Activated T-helper 1 cell treated with anti-CD3 and anti-CD28 coated beads, Interleukin-12 subunit alpha, Interleukin-12 subunit beta, Interleukin-2, Interleukin-4 antibody, amounts not matched to agents 30 ng/mL and 10 ng/mL and 1 ng/mL, durations not matched to agents 14 hours and 24 hours and 36 hours (primary cell): Measurements from ENCODE around the gene TDRD1. TPM values are rescaled to one million over a fixed set of nuclear protein-coding genes. Genes with fewer than 3 reads are reported as not detected.
A peak's percentile ranks its signal among the peaks of the same experiment; 100 is the strongest.

Source experiments
- DNase-seq: peaks from one replicate; pipeline ENCODE4 v3.0.0; 2021; ENCODE audit warnings: low spot score
- H3K27ac Mint-ChIP-seq: one replicate; pipeline ENCODE4 v1.8.0; 2021; ENCODE audit warnings: mild to moderate bottlenecking, mixed read lengths
- H3K27me3 Mint-ChIP-seq: one replicate; pipeline ENCODE4 v1.8.0; 2022; ENCODE audit warnings: mild to moderate bottlenecking, moderate library complexity, mixed read lengths; ENCODE audit not compliant: insufficient read depth
- H3K36me3 Mint-ChIP-seq: one replicate; pipeline ENCODE4 v1.8.0; 2021; ENCODE audit warnings: low read depth, mixed read lengths
- H3K4me1 Mint-ChIP-seq: one replicate; pipeline ENCODE4 v1.8.0; 2021; ENCODE audit warnings: low read depth, mixed read lengths
- H3K4me3 Mint-ChIP-seq: one replicate; pipeline ENCODE4 v1.8.0; 2021; ENCODE audit warnings: mild to moderate bottlenecking, moderate library complexity, mixed read lengths
- H3K9me3 Mint-ChIP-seq: one replicate; pipeline ENCODE4 v1.8.0; 2021; ENCODE audit warnings: mixed read lengths
- intact Hi-C: fragments of 100-400 bp; cut with micrococcal nuclease; formaldehyde crosslinking; loops from one replicate; pipeline ENCODE4 v1.15.1; 2024
- total RNA-seq: library from RNA; stranded (reverse); gene quantifications from 2 replicates; pipeline ENCODE4 v1.2.3, GENCODE V29; 2022

Gene TDRD1
- total RNA-seq, 1 donor from 2014 or later, result 0.13 TPM

DNA sequence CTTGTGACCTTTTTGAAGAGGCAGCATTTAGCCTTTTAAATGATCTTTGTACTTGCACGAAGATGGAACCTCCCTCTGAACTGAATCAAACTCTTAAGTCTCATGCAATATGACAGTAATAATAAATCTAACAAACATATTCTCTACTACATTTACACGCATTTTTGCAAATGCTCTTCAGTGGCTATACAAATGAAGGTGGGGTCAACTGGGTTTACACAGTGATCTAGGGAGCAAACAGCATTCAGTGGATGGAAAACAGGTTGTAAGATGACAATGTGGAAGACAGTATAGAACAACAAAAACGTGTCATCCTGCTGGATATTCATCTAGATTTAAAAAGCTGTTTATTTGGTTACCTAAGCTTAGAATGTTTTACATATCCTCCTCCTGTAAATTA, 12.7 kb upstream of the TDRD1 start:
- no peaks in the 10 kb centered on the region for H3K27me3 Mint-ChIP-seq
- H3K9me3 Mint-ChIP-seq, result peaks cover 11% of the 10 kb centered on the region
- peaks cover 33% of the 10 kb centered on the region for H3K36me3 Mint-ChIP-seq
- intact Hi-C loops, result no loop called here
- H3K4me3 Mint-ChIP-seq, result no peak overlapping the region
- H3K27ac Mint-ChIP-seq, result no peak overlapping the region
- peaks cover 36% of the 10 kb centered on the region for H3K4me1 Mint-ChIP-seq
- DNase-seq, result no peak

DNA sequence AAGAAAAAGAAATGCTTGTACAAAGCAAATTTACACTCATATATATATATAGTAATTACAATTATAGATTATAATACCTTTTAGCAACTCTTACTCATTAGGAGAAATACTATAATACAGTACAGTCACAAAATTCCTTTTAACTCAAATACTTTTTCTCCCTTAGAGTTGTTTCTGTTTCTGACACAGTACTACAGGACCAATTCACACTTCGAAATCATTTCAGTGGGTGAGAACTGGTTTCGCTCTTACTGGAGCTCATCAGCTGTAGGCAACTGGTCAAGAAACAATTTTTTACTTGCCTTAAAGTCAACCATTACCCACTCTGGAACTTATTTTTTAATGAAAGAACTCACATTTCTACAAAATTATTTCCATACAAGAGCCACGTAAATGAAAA, 11.2 kb upstream of the TDRD1 start:
- Mint-ChIP-seq H3K27ac (no peak overlapping the region), H3K9me3 (peaks cover 11% of the 10 kb centered on the region), H3K4me3 (no peak overlapping the region), H3K36me3 (peaks cover 30% of the 10 kb centered on the region), H3K27me3 (no peaks in the 10 kb centered on the region), H3K4me1 (peaks cover 41% of the 10 kb centered on the region)
- intact Hi-C loops, result no loop called here
- DNase-seq, result no peak

DNA sequence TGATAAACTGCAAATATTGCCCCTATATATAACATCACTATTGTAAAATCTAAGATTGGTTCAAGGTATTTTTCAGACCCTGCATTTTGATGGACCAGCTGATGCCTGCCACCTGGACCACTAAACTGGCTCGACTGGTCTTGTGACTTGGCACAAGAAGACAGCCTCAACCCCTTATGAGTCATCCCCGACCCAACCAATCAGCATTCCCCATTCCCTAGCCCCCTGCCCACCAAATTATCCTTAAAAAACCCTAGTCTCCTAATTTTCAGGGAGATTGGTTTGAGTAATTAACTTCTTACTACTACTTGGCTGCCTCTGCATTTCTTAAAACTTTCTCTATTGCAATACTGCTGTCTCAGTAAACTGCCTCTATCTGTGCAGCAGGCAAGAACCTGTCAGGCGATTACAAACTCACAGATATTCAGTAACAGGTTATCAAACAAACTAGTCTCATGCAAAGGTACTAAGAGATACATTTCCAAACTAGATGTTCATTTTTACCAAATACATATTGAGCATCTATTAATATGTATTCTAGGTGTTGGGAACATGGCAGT, 10.6 kb upstream of the TDRD1 start:
- intact Hi-C loops, result no loop called here
- Mint-ChIP-seq H3K9me3 (peaks cover 11% of the 10 kb centered on the region), H3K27me3 (no peaks in the 10 kb centered on the region), H3K4me1 (peaks cover 40% of the 10 kb centered on the region), H3K36me3 (peaks cover 25% of the 10 kb centered on the region), H3K4me3 (no peak overlapping the region), H3K27ac (no peak overlapping the region)
- no peak for DNase-seq

DNA sequence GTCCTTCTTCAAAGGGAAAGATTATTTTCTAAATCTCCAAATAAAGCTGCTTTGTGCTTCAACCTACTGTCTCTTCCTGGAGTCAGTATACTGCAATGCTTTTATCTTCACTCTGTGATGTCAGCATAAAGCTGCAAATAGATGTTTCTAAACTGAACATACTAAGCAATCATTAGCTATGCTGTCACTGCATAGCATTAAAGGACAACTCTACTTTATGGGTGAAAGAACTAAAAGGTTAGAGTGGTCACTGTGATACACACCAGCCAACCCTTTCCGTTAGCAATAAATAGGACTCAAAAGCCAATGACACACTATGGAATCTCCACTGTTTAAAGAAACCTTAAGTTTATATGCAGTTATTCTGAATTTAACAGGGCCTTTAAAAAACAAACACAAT, 6.9 kb upstream of the TDRD1 start:
- Mint-ChIP-seq H3K4me1 (peaks cover 44% of the 10 kb centered on the region), H3K27ac (peak overlapping the region; percentile 40), H3K4me3 (peak overlapping the region; percentile 95), H3K27me3 (peaks cover 12% of the 10 kb centered on the region), H3K9me3 (peaks cover 10% of the 10 kb centered on the region), H3K36me3 (peaks cover 20% of the 10 kb centered on the region)
- DNase-seq, result no peak
- intact Hi-C loops, result loop anchor here (2.0 to 10.0 kb wide), 4 partner anchors 317 to 765 kb away; partner anchors contain the start of genes DCLRE1A, NHLRC2 and TRUB1

DNA sequence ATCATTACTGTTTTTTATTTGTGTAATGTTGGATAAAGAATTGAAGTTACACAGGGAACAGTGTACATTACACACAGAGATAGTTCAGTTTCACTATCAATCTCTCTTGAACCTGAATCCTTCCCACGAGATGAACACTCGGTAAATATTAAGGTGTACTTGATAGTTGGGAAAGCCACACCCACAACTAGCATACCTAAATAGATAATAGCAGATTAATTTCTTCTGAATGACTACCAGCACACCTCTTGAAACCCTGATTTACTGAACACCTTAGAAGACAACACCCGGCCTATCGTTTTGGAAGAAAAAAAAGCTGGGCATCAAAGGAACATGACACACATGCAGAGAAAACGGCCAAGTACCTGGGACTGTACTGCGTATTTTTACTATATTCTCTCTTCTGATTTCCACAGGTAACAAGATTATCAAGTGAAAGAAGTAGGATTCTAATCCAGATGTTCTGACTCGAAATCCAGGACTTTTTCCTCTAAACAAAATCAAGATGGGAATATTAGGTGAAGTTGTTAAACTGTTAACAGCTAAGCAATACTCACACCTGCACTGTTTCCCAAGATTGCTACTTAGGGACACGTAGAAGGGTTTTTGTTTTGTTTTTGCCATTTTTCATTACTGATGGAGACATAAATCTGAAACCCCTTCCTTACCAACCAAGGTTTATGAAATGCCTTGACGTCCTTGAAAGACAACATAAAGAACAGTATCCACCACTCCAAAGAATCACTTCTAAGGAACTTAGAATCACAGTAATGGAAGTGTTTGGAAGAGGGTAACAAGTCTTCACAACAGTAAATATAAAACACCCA, 6.2 kb upstream of the TDRD1 start:
- H3K4me1 Mint-ChIP-seq, result peaks cover 42% of the 10 kb centered on the region
- H3K4me3 Mint-ChIP-seq, result peak overlapping the region; percentile 95
- peaks cover 18% of the 10 kb centered on the region for H3K36me3 Mint-ChIP-seq
- peaks cover 12% of the 10 kb centered on the region for H3K27me3 Mint-ChIP-seq
- H3K9me3 Mint-ChIP-seq, result peaks cover 7% of the 10 kb centered on the region
- H3K27ac Mint-ChIP-seq, result peak overlapping the region; percentile 91
- DNase-seq, result no peak
- intact Hi-C loops, result loop anchor here (2.0 to 10.0 kb wide), 4 partner anchors 318 to 764 kb away; partner anchors contain the start of genes DCLRE1A, NHLRC2 and TRUB1

DNA sequence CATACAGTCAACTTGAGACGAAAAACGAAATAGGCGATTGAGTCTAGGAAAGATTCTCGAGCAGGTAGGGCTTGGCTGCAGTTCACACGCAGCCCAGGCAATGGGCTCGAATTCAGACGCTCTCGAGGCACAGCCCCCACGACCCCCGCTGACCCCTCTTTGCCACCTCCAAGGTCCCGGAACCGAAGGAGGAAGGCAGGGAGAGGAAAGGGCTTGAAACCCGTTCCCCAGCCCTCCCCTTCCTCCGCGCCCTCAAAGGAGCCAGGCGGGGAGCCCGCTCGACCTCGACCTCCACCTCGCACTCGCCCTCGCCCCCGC, 5.6 kb upstream of the TDRD1 start:
- H3K9me3 Mint-ChIP-seq, result peaks cover 4% of the 10 kb centered on the region
- H3K27me3 Mint-ChIP-seq, result peaks cover 12% of the 10 kb centered on the region
- no peak for DNase-seq
- peaks cover 14% of the 10 kb centered on the region for H3K36me3 Mint-ChIP-seq
- intact Hi-C loops, result loop anchor here (2.0 to 10.0 kb wide), 4 partner anchors 319 to 764 kb away; partner anchors contain the start of genes DCLRE1A, NHLRC2 and TRUB1
- peaks cover 38% of the 10 kb centered on the region for H3K4me1 Mint-ChIP-seq
- peak overlapping the region; percentile 91 for H3K27ac Mint-ChIP-seq
- peak overlapping the region; percentile 95 for H3K4me3 Mint-ChIP-seq

DNA sequence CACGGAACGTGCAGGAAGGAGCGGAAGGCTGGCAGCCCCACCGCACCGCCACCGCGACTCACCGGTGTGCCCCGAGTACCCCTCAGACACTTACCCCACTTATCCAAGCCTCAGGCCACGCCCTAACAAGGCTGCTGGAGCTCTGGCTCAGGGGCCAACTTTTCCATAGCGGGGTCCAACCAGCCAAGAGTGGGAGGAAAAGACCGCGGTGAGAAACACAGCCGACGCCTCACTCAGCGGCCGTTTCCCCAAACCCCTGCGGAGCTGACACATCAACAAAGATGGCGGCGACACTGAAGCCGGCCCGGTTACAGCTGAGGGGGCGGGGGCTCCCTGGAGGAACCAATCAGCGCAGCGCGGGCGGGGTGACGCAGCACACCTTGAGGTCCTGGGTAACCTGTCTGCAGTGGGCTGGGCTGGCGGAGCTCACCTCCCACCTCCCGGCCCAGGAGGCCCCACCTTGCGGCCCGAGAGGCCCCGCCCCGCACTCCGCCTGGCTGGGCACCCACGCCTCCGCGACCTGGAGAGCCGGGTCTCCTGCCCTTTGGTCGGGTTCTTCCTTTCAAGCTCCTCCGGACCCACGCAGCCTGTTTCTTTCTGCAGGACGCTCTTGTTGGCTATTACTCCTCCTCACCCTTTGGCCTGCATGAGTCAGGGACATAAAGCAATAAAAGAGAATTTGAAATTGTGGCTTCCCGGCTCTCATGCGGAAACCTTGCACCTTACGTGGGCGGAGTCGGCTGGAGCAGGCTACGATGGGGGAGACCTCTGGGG, 5.0 kb upstream of the TDRD1 start, which contains the start of gene CCDC186:
Gene CCDC186 (minus strand): TSS at position 283 of the 774 bp plus-strand sequence. CDS start 10,935 bp downstream, outside the sequence.
- DNase-seq, result peak; percentile 96
- Mint-ChIP-seq H3K27me3 (peaks cover 12% of the 10 kb centered on the region), H3K4me3 (peak within 1 kb of the TSS; percentile 95), H3K4me1 (peaks cover 35% of the 10 kb centered on the region), H3K36me3 (peaks cover 10% of the 10 kb centered on the region), H3K27ac (peak within 1 kb of the TSS; percentile 91), H3K9me3 (no peaks in the 10 kb centered on the region)
- intact Hi-C loops, result loop anchor here (1.0 to 10.0 kb wide), 9 partner anchors 131 to 763 kb away; partner anchors contain the start of genes DCLRE1A, NHLRC2 and TRUB1

DNA sequence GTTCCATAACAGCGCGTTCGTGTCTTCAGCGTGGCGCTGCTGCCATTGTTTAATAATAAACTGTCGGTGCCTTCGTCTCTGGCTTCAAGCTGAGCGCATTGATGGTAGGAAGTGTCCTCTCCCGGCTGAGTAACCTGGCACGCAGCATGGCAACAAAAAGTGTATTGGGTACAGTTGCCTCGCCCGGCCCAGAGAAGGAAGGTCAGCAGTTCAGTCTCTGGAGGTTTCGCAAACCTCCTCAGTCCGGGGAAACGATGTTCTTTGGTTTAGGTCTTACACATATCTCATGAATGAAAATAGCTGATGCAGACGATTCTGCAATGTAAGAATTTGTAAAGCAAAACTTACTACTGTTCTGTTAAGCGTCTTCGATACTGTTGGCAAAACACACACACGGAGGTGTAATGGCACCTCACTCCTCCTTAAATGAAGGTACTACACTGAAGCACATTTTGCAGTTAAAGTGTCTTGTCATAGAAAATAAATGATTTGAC, 4.4 kb upstream of the TDRD1 start:
- Mint-ChIP-seq H3K27ac (peak overlapping the region; percentile 84), H3K36me3 (peaks cover 10% of the 10 kb centered on the region)
- intact Hi-C loops, result loop anchor here (1.0 to 10.0 kb wide), 8 partner anchors 130 to 763 kb away; partner anchors contain the start of gene TRUB1

DNA sequence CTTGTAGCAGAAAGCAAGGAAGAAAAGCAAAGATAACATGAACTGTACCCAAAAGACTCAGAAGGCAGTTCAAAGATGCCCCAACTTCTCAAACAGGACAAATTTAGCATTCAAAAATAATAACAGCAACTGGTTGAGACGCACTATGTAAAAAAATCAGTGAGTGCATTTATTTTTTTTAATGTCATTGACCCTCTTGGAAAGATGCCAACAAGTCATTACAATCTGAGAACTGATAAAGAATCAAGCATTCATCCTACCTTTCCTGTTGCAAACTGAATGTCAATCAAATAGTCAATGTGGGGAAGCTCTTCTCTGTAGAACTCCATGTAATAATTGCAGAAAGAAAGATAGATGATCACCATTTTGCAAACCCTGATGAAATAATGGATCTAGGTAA, 3.5 kb upstream of the TDRD1 start:
- intact Hi-C loops, result loop anchor here (2.0 to 10.0 kb wide), 2 partner anchors 129 to 439 kb away; no protein-coding TSS in a partner anchor
- no peak overlapping the region for H3K27ac Mint-ChIP-seq
- DNase-seq, result no peak
- H3K9me3 Mint-ChIP-seq, result no peaks in the 10 kb centered on the region
- H3K36me3 Mint-ChIP-seq, result peaks cover 7% of the 10 kb centered on the region
- peak overlapping the region; percentile 8 for H3K4me3 Mint-ChIP-seq
- H3K27me3 Mint-ChIP-seq, result peaks cover 12% of the 10 kb centered on the region
- peaks cover 32% of the 10 kb centered on the region for H3K4me1 Mint-ChIP-seq

More for the DNA sequence above, 4.4 kb upstream of the TDRD1 start:
- Mint-ChIP-seq H3K4me3 (peak overlapping the region; percentile 95), H3K4me1 (peaks cover 35% of the 10 kb centered on the region), H3K9me3 (no peaks in the 10 kb centered on the region), H3K27me3 (peaks cover 12% of the 10 kb centered on the region)
- DNase-seq, result no peak

DNA sequence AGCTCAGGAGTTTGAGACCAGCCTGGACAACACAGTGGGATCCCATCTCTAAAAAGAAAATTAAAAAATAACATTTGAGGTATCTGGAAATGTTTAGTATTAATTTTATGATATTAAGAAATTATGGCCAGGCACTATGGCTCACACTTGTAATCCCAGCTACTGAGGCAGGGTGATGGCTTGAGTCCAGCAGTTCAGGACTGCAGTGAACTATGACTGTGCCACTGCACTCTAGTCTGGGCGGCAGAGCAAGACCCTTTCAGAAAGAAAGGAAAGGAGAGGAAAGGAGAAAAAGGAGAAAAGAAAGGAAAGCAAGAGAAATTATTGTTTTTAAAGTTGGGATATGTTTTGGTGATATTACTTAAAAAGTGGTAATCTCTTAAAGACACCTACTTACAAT, 2.6 kb upstream of the TDRD1 start:
- intact Hi-C loops, result loop anchor here (10.0 kb wide), 1 partner anchor 438 kb away; no protein-coding TSS in a partner anchor
- H3K27me3 Mint-ChIP-seq, result peaks cover 12% of the 10 kb centered on the region
- H3K36me3 Mint-ChIP-seq, result peaks cover 3% of the 10 kb centered on the region
- no peak overlapping the region for H3K4me3 Mint-ChIP-seq
- no peak overlapping the region for H3K27ac Mint-ChIP-seq
- H3K4me1 Mint-ChIP-seq, result peaks cover 27% of the 10 kb centered on the region
- no peak for DNase-seq
- H3K9me3 Mint-ChIP-seq, result no peaks in the 10 kb centered on the region

DNA sequence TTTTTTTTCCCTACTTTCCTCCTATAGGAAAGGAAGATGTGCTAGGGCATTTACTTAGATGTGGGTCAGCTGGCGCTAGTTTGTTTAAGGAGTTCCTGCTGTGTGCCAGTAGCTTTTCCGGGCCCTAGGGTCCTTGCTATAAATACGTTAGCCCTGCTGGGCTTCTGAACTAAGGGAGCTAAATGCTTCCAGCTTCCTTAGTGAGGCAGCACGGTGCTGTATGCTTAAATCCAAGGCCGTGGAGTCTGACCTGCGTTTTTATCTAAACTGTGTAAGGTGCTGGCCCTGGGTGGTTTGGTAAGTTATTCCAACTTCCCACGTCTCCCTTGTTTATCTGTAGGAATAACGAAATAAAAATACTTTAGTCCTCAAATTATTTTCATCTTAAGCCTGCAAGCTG, 594 bp downstream of the TDRD1 start:
- DNase-seq, result no peak
- no peaks in the 10 kb centered on the region for H3K9me3 Mint-ChIP-seq
- peaks cover 19% of the 10 kb centered on the region for H3K27me3 Mint-ChIP-seq
- H3K4me3 Mint-ChIP-seq, result no peak overlapping the region
- no peaks in the 10 kb centered on the region for H3K36me3 Mint-ChIP-seq
- H3K4me1 Mint-ChIP-seq, result peaks cover 4% of the 10 kb centered on the region
- intact Hi-C loops, result loop anchor here (10.0 kb wide), 1 partner anchor 435 kb away; no protein-coding TSS in a partner anchor
- H3K27ac Mint-ChIP-seq, result no peak overlapping the region

DNA sequence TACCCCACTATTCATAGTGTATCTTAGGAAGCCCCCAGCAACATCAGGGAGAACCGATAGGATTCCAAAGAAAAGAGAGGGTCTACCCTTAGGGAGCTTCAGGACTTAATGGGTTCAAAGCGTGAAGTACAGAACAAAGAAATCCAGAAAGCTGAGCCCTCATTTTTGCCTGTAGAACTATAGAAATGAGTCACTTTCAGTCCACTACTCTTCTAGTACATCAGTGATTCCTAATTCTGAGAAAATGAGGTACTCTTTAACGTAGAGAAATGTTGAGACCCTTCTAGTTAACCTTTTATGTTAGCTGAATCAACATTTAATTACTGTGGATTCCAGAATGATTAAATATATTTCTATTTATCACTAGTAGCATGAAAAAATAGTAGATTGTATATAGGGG, 1.8 kb downstream of the TDRD1 start:
- H3K27ac Mint-ChIP-seq, result no peak overlapping the region

More for the DNA sequence above, 1.8 kb downstream of the TDRD1 start:
- Mint-ChIP-seq H3K4me1 (no peaks in the 10 kb centered on the region), H3K36me3 (no peaks in the 10 kb centered on the region), H3K27me3 (peaks cover 14% of the 10 kb centered on the region), H3K9me3 (no peaks in the 10 kb centered on the region), H3K4me3 (no peak overlapping the region)
- no peak for DNase-seq
- intact Hi-C loops, result no loop called here
